GM19043 (cell line): ENCODE data around the gene TUT7.

ENCODE experiments used
- ATAC-seq: cut with Tn5 transposase; IDR thresholded peaks from one replicate; pipeline ENCODE4 v1.9.1; 2021; ENCODE audit warnings: low read depth; ENCODE audit not compliant: unreplicated experiment

The TUT7 gene

DNA sequence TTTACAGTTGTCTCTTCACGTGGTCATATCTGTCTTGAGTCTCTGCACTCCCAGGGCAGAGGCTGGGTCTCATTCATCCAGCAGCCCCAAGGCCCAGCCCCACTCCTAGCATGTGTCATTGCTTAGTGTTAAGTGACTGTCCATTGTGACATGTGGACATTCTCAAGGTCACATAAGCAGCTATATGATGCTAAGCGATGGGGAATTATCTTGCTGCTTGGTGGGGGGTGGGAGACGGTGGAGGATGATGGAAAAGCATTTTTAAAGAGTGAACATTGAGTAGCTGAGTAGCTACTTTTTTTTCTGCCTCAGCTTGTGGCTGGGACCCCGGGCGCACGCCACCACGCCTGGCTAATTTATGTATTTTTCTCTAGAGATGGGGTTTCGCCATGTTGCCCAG, 94.7 kb downstream of the TUT7 start, which contains the start of gene C9orf153:
C9orf153 (minus strand) TSS at position 101 of the 400 bp plus-strand sequence. CDS start 30,054 bp downstream, outside the sequence.
- ATAC-seq, result no peak

- no peak for ATAC-seq
Observed at GRCh38 chr9:86257391-86257790, 96.8 kb downstream of the TUT7 start.

DNA sequence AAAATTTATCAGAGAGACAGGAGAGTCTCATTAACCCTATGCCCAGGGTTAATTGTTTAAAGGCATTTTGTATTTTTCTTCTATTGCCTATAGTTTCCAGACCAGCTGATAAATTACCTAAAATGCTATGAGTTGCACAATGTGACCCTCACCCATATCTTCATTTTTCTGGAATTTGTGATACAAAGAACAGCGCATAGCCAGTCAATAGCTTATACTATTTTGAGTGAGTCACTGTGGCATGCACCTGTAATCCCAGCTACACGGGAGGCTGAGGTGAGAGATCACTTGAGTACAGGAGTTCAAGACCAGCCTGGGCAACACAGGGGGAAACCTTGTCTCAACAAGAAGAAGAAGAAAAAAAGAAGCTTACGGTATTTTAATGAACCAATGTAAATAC, 97.6 kb downstream of the TUT7 start:
- no peak for ATAC-seq

GRCh38 chr9:86253577-86253976, 100.6 kb downstream of the TUT7 start:
- no peak for ATAC-seq

GRCh38 chr9:86252870-86253269, 101.3 kb downstream of the TUT7 start:
- ATAC-seq, result no peak

DNA sequence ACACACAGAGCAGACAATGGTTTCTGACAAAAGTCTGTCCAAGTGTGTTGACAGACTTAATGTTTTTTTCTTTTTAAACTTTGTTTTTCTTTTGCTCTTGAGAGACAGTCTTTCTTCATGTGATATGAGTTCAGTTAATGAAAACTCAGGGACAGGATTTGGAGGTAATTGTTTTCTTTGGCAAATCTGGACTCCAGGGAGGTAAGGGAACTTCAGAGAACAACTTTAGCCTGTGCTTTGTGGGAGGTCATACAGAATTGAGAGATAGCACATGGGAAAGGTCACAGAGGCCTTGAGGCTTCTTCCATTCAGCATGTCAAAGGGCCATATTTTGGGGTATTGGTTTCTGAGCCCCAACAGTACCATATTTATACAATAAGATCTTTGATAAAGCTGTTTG, 104.1 kb downstream of the TUT7 start:
- no peak for ATAC-seq

DNA sequence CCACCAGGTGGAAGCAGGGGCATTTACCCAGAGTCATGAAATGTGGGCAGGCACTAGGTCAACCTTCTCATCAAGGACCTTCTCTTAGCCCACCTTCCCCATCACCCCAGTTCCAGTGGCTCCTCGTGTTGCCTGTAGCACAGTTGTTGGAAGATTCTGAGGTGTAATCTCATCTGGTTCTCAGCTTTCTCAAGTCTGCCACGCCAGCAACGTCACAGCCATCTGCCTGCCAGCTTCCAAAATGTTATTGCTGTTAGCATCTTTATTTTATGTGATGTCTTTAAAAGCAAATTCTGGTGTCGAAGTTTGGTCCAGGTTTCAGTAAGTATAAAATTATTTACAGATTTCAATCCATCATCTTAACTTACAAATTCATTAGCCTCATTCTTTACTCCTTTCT, 105.5 kb downstream of the TUT7 start:
- no peak for ATAC-seq

DNA sequence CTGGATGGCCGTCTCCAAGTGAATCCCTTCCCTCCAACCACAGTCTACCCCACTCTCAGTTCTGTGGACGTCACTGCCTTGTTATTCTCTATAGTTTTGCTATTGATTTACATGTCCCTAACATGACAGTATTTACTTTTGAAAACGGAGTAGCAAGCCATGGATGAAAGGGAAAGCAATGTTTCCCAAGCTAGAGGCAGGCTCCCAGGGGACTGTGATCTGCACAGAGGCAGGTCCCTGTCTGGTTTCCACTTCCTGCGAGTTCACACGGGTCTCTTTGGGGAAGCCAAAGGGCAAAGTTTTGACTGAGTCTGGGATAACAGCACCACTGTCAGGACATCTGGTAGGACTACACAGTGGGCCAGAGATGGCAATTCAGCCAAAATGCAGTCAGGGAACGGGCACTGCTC, 107.5 kb downstream of the TUT7 start:
- peak; percentile 87 for ATAC-seq

DNA sequence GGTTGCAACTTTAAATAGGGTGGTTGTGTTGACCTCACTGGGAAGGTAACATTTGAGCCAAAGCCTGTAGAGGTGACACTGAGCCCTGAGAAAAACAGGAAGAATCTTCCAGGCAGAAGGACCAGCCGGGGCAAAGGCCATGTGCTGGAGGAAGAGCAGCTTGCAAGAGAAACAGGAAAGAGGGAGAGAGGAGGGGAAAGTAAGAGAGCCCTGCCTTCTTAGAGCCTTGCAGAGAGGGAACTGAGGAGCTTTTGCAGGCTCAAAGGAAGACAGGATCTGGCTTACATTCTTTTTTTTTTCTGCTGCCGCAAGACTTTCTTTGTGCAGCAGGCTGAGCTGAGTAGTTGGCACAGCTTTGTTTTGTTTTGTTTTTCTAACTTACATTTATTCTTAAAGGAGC, 112.1 kb downstream of the TUT7 start:
- no peak for ATAC-seq

GRCh38 chr9:86241216-86241615, 113.0 kb downstream of the TUT7 start:
- ATAC-seq, result no peak

DNA sequence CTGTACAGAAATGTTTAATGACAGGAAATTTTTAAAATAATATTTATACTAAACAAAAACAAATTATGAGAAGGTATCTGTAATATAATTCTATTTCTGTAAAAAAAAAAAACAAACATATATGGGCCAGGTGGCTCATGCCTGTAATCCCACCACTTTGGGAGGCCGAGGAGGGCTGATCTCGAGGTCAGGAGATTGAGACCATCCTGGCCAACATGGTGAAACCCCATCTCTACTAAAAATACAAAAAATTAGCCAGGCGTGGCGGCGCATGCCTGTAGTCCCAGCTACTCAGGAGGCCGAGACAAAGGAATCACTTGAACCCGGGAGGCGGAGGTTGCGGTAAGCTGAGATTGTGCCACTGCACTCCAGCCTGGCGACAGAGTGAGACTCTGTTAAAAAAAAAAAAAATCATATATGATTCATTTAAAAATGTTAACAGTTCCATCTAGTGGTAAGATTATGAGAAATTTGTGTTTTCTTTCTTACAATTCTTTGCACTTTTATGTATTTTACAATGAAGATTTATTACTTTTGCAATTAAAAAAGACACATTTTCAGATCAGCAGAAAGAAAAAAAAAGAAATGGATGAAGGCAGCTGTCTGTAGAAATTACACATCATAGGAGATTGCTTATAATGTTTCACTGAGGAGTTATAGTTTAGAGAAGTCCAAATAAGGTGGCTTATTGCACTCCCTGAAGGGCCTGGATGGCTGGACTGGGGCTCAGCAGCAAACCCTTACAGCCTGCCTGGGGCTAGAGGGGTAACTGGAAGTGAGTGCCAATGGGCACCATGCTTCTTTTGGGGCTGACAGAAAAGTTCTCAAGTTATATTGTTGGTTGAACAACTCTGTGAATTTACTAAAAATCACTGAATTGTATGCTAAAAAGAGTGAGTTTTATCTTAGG, 115.1 kb downstream of the TUT7 start:
- no peak for ATAC-seq
